Activated T-helper 1 cell treated with anti-CD3 and anti-CD28 coated beads, Interleukin-2, amount 50 U/mL, for 16 hours (primary cell): Measurements from ENCODE around the gene CDH4.

Experiments
- DNase-seq, 2 donors: peaks; one replicate each; pipeline ENCODE4 v3.0.0-alpha.2; 2020; ENCODE audit warnings: low read depth in 1 of 2, low spot score in 1 of 2

CDH4 gene

DNA sequence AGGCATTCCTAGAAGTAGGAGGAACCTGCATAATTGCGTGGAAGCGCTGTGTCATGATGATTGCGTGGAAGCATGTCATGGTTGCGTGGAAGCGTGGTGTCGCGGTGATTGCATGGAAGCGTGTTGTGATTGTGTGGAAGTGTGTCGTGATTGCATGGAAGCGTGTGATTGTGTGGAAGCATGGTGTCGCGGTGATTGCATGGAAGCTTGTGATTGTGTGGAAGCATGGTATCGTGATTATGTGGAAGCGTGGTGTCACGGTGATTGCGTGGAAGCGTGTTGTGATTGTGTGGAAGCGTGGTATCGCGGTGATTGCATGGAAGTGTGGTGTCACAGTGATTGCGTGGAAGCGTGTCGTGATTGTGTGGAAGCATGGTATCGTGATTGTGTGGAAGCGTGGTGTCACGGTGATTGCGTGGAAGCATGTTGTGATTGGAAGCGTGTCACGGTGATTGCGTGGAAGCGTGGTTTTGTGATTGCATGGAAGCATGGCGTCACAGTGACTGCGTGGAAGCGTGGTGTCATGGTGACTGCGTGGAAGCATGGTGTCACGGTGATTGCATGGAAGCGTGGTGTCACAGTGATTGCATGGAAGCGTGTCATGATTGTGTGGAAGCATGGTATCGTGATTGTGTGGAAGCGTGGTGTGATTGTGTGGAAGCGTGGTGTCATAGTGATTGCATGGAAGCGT is 667.8 kb downstream of the CDH4 start:
- no peak for DNase-seq

DNA sequence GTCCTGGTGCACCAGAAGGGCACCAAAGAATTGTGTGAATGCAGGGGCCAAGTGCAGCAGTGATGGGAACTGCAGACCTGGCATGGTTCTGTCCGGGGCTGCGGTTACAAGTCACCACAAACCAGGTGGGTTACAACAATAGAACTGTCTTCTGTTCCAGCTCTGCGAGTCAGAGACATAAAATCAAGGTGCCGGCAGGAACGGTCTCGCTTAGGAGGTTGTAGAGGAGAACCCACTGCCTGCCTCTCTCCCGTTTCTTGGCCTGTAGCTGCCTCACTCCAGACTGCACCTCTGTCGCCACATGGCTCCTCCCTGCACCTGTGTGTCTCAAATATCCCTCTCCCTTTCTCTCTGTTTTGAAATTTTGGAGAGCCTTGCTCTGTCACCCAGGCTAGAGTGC is 670.4 kb downstream of the CDH4 start:
- no peak for DNase-seq

GRCh38 chr20:61922936-61923335 is 670.9 kb downstream of the CDH4 start:
- no peak for DNase-seq

- no peak for DNase-seq
These were observed 671.5 kb downstream of the CDH4 start for GRCh38 chr20:61923371-61924166.

DNA sequence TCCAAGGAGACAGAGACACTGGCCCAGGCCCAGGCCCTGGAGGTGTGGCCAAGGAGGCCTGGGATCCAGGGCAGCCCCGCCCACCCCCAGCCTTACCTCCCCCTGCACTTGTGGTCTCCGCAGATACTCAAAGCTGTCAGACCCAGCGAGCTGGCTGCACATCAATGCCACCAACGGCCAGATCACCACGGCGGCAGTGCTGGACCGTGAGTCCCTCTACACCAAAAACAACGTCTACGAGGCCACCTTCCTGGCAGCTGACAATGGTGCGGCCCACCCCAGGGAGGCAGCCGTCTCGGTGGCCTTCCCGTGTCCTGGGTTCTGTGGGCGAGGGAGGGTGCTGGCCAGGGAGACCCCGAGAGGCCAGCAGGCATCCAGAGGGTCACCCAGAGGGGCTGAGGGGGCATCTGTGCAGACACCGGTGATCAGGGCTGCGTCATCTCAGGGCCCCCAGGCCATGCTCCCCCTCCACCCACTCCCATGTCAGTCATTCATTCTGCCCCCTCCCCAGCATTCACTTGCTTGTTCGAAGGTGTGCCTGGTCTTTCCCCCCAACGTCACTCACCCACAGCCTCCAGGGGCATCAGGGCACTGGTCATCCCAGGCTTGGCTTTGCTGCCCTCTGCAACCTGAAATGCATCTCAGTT is 672.3 kb downstream of the CDH4 start:
- no peak for DNase-seq

DNA sequence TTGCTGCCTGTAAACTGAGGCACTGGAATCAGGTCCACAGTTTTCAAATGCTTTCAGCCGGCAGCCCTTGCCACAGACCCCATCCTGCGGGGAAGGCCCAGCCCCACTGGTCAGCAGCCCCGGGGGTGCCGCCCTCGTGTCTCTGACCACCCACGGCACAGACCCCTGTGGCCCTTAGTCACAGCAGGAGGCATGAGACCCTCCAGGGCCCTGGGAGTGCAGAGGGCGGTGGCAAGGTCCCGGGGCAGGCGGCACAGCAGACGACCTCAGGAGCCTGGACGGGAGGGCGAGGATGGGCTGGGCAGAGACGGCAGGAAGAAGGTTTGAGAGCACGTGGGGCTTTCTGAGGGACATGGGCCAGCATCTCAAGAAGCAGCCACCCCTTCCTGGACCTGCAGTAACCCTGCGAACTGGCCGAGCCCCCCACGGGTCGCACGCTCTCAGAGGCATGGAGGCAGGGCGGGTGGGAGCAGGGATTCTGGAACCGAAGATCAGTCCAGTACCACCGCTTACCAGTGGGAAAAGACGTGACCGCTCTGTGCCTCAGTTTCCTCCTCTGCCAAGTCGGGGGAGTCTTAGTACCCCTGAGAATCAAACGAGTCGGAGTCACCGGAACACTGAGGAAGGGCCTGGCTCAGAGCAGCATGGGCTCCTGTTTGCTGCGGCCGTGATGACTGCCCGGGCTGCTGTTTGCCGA is 672.9 kb downstream of the CDH4 start:
- no peak for DNase-seq

DNA sequence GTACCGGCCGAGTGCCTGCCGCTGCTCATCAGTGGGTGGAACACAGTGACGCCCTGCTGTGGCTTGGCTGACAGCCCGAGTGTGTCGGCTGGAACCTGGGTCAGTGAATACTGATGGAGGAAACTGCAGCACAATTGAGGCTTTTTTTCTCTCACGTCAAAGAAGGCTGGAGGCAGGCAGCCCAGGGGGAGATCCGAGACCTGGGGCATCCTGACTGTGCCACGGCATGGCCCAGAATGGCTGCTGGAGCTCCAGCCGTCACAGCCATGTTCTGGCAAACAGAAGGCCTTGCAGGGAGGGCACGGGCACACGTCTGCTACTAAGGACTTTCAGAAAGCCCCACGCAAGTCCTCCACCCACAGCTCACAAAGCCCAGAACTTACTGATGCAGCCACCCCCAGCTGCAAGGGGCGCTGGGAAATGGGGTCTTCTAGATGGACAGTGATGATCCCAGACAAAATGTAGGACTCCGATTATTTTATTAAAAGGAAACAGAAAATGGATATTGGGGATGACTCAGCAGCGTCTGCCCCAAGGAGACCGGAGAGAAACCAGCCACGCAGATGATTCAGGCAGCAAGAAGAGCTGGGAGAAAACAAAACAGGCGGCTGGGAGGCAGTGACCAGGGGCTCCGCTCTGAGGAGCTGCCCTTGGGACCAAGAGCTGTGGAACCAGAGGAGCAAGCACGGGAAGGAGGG is 673.6 kb downstream of the CDH4 start:
- DNase-seq = no peak

- DNase-seq = no peak
These were observed 674.2 kb downstream of the CDH4 start for GRCh38 chr20:61926253-61926613.

DNA sequence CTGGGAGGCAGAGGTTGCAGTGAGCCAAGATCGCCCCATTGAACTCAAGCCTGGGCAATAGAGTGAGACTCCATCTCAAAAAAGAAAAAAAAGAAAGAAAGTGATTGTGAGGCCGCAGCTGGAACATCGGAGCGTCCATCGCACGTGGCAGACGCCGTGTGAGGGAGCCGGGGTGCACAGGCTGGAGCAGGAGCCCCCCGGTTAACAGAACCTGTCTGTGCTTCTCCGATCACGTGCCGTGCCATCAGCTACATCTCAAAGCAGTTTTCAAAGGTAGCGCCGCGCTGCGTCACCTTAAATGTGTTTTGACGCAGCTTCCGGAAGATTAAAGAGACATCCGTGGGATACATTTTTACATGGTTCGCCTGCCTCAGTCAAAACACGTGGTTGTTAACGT is 674.7 kb downstream of the CDH4 start:
- no peak for DNase-seq

DNA sequence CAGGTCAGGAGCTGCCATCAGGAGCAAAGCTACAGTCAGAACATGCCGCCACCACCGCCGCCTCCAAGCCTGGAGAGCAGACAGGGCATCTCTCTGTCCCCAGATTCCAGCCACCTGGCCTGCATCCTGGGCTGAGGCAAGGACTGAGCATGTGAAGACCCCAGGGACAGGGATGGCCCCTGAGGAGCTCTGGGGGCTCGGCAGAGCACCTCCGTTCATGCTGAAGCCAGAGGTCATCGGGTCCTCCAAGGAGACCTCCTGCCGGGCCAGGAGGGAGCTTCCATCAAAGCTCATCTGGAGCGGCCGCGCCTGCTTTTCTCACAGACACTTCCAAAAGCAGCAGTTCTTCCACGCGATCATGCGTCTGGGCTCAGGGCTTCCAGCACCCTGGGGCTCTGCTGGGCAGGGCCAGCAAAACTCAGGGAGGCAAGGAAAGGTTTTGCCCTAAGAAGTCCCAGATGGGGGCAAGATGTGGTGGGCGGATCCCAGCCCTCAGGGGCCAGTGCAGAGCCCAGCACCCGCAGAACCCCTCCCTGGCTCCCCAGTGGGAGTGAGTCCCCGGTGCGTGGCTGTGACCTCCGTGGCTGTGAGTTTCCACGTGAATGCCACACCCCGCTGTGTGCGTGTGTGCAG is 675.2 kb downstream of the CDH4 start:
- no peak for DNase-seq

DNA sequence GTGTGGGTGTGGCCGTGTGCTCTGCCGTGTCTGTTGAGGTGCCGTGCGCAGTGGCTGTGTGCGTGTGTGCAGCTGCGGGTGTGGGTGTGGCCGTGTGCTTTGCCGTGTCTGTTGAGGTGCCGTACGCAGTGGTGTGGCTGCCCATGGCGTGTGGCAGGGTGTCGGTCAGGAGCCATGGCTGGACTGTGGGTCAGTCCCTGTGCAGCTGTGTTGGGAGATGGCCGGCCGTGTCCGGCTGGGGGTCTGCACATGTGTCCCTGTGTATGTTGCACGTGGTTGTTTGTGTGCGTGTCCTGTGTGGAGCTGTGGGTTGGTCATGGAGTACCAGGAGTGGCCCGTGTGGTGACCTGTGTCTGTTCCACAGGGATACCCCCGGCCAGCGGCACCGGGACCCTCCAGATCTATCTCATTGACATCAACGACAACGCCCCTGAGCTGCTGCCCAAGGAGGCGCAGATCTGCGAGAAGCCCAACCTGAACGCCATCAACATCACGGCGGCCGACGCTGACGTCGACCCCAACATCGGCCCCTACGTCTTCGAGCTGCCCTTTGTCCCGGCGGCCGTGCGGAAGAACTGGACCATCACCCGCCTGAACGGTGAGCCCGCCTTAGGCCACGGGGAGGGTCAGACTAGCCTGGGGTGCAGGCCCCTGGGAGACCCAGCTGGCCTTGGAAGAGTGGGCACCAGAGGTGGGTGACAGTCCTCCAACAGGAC is 675.9 kb downstream of the CDH4 start:
- DNase-seq = no peak

DNA sequence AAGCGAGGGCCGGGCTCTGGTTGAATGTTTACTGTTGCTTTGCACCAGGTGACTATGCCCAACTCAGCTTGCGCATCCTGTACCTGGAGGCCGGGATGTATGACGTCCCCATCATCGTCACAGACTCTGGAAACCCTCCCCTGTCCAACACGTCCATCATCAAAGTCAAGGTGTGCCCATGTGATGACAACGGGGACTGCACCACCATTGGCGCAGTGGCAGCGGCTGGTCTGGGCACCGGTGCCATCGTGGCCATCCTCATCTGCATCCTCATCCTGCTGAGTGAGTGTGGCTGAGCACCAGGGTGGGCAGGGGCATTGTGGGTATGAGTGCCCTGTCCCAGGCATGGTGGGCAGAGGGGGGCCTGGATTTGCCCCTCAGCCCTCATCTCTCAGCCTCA is 677.5 kb downstream of the CDH4 start:
- DNase-seq = no peak

DNA sequence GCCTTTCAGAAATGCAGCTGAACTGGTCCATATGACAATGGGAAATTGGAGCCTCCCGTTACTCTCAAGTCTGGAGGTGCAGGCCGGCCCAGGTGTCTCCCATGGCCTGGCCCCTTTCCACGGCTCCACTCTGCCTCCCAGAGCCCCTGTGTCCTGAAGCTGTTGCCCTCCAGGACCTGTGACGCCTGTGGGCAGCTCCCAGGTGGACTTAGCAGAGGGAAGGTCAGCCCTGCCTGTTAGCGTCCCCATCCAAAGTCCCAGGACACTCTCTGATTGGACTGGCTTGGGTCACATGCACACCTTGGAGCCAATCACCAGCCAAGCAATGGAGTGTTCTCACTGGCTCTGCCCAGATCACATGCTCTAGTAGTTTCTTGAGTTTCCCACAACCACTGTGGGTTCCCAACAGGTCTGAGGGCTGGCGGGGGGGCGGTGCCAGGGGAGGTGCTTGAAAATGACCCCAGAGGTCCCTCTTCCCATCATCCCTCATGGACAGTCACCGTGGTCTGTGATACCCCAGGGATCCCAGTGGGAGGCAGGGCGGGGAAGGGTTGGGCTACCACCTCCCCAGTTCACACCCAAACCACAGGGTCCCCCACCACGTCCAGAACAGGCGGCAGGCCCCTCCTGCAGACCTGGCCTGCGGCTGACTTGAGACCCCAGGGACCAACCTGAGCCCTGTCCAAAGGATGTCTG is 678.1 kb downstream of the CDH4 start:
- DNase-seq = no peak

DNA sequence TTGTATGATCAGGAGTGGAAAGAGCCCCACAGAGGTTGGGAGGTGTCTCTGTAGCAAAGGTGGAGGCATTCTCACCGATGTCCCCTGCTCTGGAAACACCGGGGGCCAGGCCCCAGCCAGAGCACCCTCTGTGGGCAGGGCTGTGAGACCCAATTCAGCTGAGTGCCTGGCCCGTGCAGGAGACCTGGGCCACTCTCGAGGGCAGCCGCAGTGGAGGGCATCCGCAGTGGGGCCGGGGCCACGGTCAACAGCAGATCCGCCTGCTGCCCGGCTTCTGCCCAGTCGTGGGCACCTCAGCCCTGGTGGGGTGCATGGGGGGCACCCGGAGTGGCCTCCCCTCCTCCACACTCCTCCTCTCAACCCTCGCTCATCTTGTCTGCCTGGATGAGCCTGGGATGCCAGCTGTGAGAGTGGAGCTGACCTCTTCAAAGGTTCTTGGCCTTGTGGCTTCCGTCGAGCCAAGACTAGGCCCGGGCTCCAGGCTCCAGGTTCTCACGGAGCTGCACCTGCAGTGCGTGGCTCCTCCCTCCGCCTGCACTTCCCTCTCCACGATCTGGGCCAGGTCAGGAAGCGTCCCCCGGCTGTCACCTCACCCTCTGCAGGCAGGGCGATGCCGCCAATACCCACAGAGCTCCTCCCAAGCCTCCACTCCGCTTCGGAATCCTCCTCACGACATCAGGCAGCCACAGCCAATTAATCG is 678.9 kb downstream of the CDH4 start:
- DNase-seq = no peak

GRCh38 chr20:61931476-61932198 is 679.6 kb downstream of the CDH4 start:
- DNase-seq = no peak

DNA sequence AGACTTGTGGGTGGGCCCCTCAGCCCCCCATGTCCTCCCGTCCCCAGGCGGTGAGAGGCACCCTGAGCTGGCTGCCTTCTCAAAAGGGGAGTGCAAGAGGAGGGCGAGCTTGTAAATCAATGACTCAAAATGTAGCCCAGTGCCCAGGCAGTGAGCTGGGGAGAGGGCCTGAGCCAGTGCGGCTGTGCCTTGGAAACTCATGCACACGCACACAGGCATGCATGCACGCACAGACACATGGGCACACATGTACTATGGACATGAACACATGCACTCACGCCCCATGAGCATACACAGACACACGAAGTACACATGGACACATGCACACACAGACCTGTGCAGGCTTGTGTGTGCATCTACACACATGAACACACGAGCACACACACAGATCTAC is 680.1 kb downstream of the CDH4 start:
- no peak for DNase-seq

- no peak for DNase-seq
These were observed 680.8 kb downstream of the CDH4 start for GRCh38 chr20:61932711-61933480.
